ENCODE measurements around the gene TCF3.
A peak's percentile ranks its signal among the peaks of the same experiment; 100 is the strongest.

The TCF3 gene

GRCh38 chr19:1683869-1684572 is 31.6 kb upstream of the TCF3 start:
- Histone ChIP-seq H2AK5ac (ENCODE audit: low read length) (no peak overlapping the region), H3K79me2 (ENCODE audit: control insufficient read depth, insufficient read depth, low read length) (no peaks in the 10 kb centered on the region), H3K23ac (ENCODE audit: low read length) (no peak overlapping the region), H3K27ac (ENCODE audit: low read depth, low read length) (no peak overlapping the region), H4K5ac (ENCODE audit: low read length) (no peak overlapping the region), H3K4me1 (ENCODE audit: control insufficient read depth, low read depth, low read length) (no peaks in the 10 kb centered on the region), H2BK120ac (ENCODE audit: low read depth, low read length) (no peak overlapping the region), H3K56ac (ENCODE audit: low read length) (no peak overlapping the region), H3K27me3 (ENCODE audit: insufficient read depth, low read length, poor library complexity) (no peaks in the 10 kb centered on the region), H3K9ac (ENCODE audit: low read length) (no peak overlapping the region), H4K8ac (ENCODE audit: low read depth, low read length) (no peak overlapping the region), H2BK5ac (ENCODE audit: low read length) (no peak overlapping the region), H3K4me2 (ENCODE audit: low read length) (no peak overlapping the region), H3K4me3 (ENCODE audit: low read length) (no peak overlapping the region), H3K79me1 (ENCODE audit: low read length) (no peaks in the 10 kb centered on the region), H3K4ac (ENCODE audit: low read depth, low read length) (no peak overlapping the region), H3K18ac (ENCODE audit: low read length) (no peak overlapping the region), H3K36me3 (ENCODE audit: control insufficient read depth, insufficient read depth, low read length) (no peaks in the 10 kb centered on the region), H2BK15ac (replicated peaks; ENCODE audit: low read depth) (no peak overlapping the region)
- no CpG with 5 or more reads among the region's 19 CpGs for WGBS (ENCODE audit: extremely low coverage, insufficient coverage, low lambda C conversion rate)
- DNase-seq, result no peak

GRCh38 chr19:1680976-1681375 is 28.6 kb upstream of the TCF3 start:
- no peak overlapping the region for H3K56ac ChIP-seq (ENCODE audit: low read length)
- no peak for DNase-seq
- H3K4me1 ChIP-seq (ENCODE audit: control insufficient read depth, low read depth, low read length), result no peaks in the 10 kb centered on the region
- no peaks in the 10 kb centered on the region for H3K79me1 ChIP-seq (ENCODE audit: low read length)
- H3K4ac ChIP-seq (ENCODE audit: low read depth, low read length), result no peak overlapping the region
- no CpG with 5 or more reads among the region's 12 CpGs for WGBS (ENCODE audit: extremely low coverage, insufficient coverage, low lambda C conversion rate)
- H3K9ac ChIP-seq (ENCODE audit: low read length), result no peak overlapping the region
- no peak overlapping the region for H3K4me3 ChIP-seq (ENCODE audit: low read length)
- H4K8ac ChIP-seq (ENCODE audit: low read depth, low read length), result no peak overlapping the region
- H3K23ac ChIP-seq (ENCODE audit: low read length), result no peak overlapping the region
- no peak overlapping the region for H3K18ac ChIP-seq (ENCODE audit: low read length)
- no peak overlapping the region for H3K4me2 ChIP-seq (ENCODE audit: low read length)
- no peaks in the 10 kb centered on the region for H3K36me3 ChIP-seq (ENCODE audit: control insufficient read depth, insufficient read depth, low read length)
- H2AK5ac ChIP-seq (ENCODE audit: low read length), result no peak overlapping the region
- no peak overlapping the region for H2BK15ac ChIP-seq (replicated peaks; ENCODE audit: low read depth)
- H3K27ac ChIP-seq (ENCODE audit: low read depth, low read length), result no peak overlapping the region
- no peak overlapping the region for H2BK120ac ChIP-seq (ENCODE audit: low read depth, low read length)
- H3K27me3 ChIP-seq (ENCODE audit: insufficient read depth, low read length, poor library complexity), result peaks cover 2% of the 10 kb centered on the region
- no peaks in the 10 kb centered on the region for H3K79me2 ChIP-seq (ENCODE audit: control insufficient read depth, insufficient read depth, low read length)
- no peak overlapping the region for H4K5ac ChIP-seq (ENCODE audit: low read length)
- H2BK5ac ChIP-seq (ENCODE audit: low read length), result no peak overlapping the region

- Histone ChIP-seq H3K36me3 (ENCODE audit: control insufficient read depth, insufficient read depth, low read length) (no peaks in the 10 kb centered on the region), H4K8ac (ENCODE audit: low read depth, low read length) (no peak overlapping the region), H2BK5ac (ENCODE audit: low read length) (no peak overlapping the region), H3K4ac (ENCODE audit: low read depth, low read length) (no peak overlapping the region), H3K27me3 (ENCODE audit: insufficient read depth, low read length, poor library complexity) (peaks cover 12% of the 10 kb centered on the region), H4K5ac (ENCODE audit: low read length) (no peak overlapping the region), H3K79me1 (ENCODE audit: low read length) (no peaks in the 10 kb centered on the region), H3K18ac (ENCODE audit: low read length) (no peak overlapping the region), H3K79me2 (ENCODE audit: control insufficient read depth, insufficient read depth, low read length) (no peaks in the 10 kb centered on the region), H3K56ac (ENCODE audit: low read length) (no peak overlapping the region), H3K4me3 (ENCODE audit: low read length) (no peak overlapping the region), H2BK120ac (ENCODE audit: low read depth, low read length) (no peak overlapping the region), H3K23ac (ENCODE audit: low read length) (no peak overlapping the region), H2AK5ac (ENCODE audit: low read length) (no peak overlapping the region), H3K27ac (ENCODE audit: low read depth, low read length) (no peak overlapping the region), H3K4me1 (ENCODE audit: control insufficient read depth, low read depth, low read length) (no peaks in the 10 kb centered on the region), H3K4me2 (ENCODE audit: low read length) (no peak overlapping the region), H3K9ac (ENCODE audit: low read length) (no peak overlapping the region), H2BK15ac (replicated peaks; ENCODE audit: low read depth) (no peak overlapping the region)
- DNase-seq, result no peak
- no CpG with 5 or more reads among the region's 2 CpGs for WGBS (ENCODE audit: extremely low coverage, insufficient coverage, low lambda C conversion rate)
Observed at GRCh38 chr19:1678073-1678472, 25.7 kb upstream of the TCF3 start.

GRCh38 chr19:1676351-1677266 is 24.2 kb upstream of the TCF3 start:
- peaks cover 12% of the 10 kb centered on the region for H3K27me3 ChIP-seq (ENCODE audit: insufficient read depth, low read length, poor library complexity)

GRCh38 chr19:1675633-1676350 is 23.4 kb upstream of the TCF3 start:
- Histone ChIP-seq H2AK5ac (ENCODE audit: low read length) (no peak overlapping the region), H3K4ac (ENCODE audit: low read depth, low read length) (no peak overlapping the region), H3K4me1 (ENCODE audit: control insufficient read depth, low read depth, low read length) (no peaks in the 10 kb centered on the region), H2BK5ac (ENCODE audit: low read length) (no peak overlapping the region), H4K5ac (ENCODE audit: low read length) (no peak overlapping the region), H2BK15ac (replicated peaks; ENCODE audit: low read depth) (no peak overlapping the region), H3K9ac (ENCODE audit: low read length) (no peak overlapping the region), H4K8ac (ENCODE audit: low read depth, low read length) (no peak overlapping the region), H3K79me2 (ENCODE audit: control insufficient read depth, insufficient read depth, low read length) (no peaks in the 10 kb centered on the region), H3K23ac (ENCODE audit: low read length) (no peak overlapping the region), H3K4me3 (ENCODE audit: low read length) (no peak overlapping the region), H3K27me3 (ENCODE audit: insufficient read depth, low read length, poor library complexity) (peaks cover 17% of the 10 kb centered on the region), H3K79me1 (ENCODE audit: low read length) (no peaks in the 10 kb centered on the region), H3K27ac (ENCODE audit: low read depth, low read length) (no peak overlapping the region), H3K36me3 (ENCODE audit: control insufficient read depth, insufficient read depth, low read length) (no peaks in the 10 kb centered on the region), H3K18ac (ENCODE audit: low read length) (no peak overlapping the region), H3K4me2 (ENCODE audit: low read length) (no peak overlapping the region), H2BK120ac (ENCODE audit: low read depth, low read length) (no peak overlapping the region), H3K56ac (ENCODE audit: low read length) (no peak overlapping the region)
- DNase-seq, result peak; percentile 59
- WGBS (ENCODE audit: extremely low coverage, insufficient coverage, low lambda C conversion rate), result no CpG with 5 or more reads among the region's 62 CpGs

More at GRCh38 chr19:1676351-1677266, 24.2 kb upstream of the TCF3 start:
- Histone ChIP-seq H3K4me3 (ENCODE audit: low read length) (no peak overlapping the region), H4K5ac (ENCODE audit: low read length) (no peak overlapping the region), H2BK15ac (replicated peaks; ENCODE audit: low read depth) (no peak overlapping the region), H3K4ac (ENCODE audit: low read depth, low read length) (no peak overlapping the region), H3K4me2 (ENCODE audit: low read length) (no peak overlapping the region), H3K9ac (ENCODE audit: low read length) (no peak overlapping the region), H2BK120ac (ENCODE audit: low read depth, low read length) (no peak overlapping the region), H3K56ac (ENCODE audit: low read length) (no peak overlapping the region), H3K79me2 (ENCODE audit: control insufficient read depth, insufficient read depth, low read length) (no peaks in the 10 kb centered on the region), H2AK5ac (ENCODE audit: low read length) (no peak overlapping the region), H3K36me3 (ENCODE audit: control insufficient read depth, insufficient read depth, low read length) (no peaks in the 10 kb centered on the region), H2BK5ac (ENCODE audit: low read length) (no peak overlapping the region), H4K8ac (ENCODE audit: low read depth, low read length) (no peak overlapping the region), H3K18ac (ENCODE audit: low read length) (no peak overlapping the region), H3K23ac (ENCODE audit: low read length) (no peak overlapping the region), H3K79me1 (ENCODE audit: low read length) (no peaks in the 10 kb centered on the region), H3K4me1 (ENCODE audit: control insufficient read depth, low read depth, low read length) (no peaks in the 10 kb centered on the region), H3K27ac (ENCODE audit: low read depth, low read length) (no peak overlapping the region)
- DNase-seq, result no peak
- WGBS (ENCODE audit: extremely low coverage, insufficient coverage, low lambda C conversion rate), result no CpG with 5 or more reads among the region's 27 CpGs
